Colonic mucosa (tissue), 4 donors: ENCODE data around the gene PKMYT1. TPM values are rescaled to one million over a fixed set of nuclear protein-coding genes. Genes with fewer than 3 reads are reported as not detected.

ENCODE experiments used
- DNase-seq: peaks from one replicate; pipeline ENCODE4 v3.0.0-alpha.2; 2020
- H3K27ac ChIP-seq: fragments of 200-600 bp; one replicate; pipeline ENCODE4 v1.8.0; 2021
- H3K27me3 ChIP-seq: fragments of 200-600 bp; one replicate; pipeline ENCODE4 v1.8.0; 2021
- H3K36me3 ChIP-seq: fragments of 200-600 bp; one replicate; pipeline ENCODE4 v1.8.0; 2021
- H3K4me1 ChIP-seq: fragments of 200-600 bp; one replicate; pipeline ENCODE4 v1.8.0; 2021; ENCODE audit warnings: mild to moderate bottlenecking
- H3K4me3 ChIP-seq: fragments of 200-600 bp; one replicate; pipeline ENCODE4 v1.8.0; 2021
- H3K9ac ChIP-seq, 2 donors: one replicate each; pipeline ENCODE4 v1.7.0; 2013; ENCODE audit warnings: control low read depth in 2 of 2, low read depth in 2 of 2, low read length in 2 of 2
- H3K9me3 ChIP-seq: fragments of 200-600 bp; one replicate; pipeline ENCODE4 v1.8.0; 2021
- intact Hi-C: fragments of 100-400 bp; cut with DNase I; formaldehyde crosslinking; loops from one replicate; pipeline ENCODE4 v1.14.1; 2022
- total RNA-seq, 2 donors: library from RNA; stranded (reverse); fragmentation: NEBNext Ultra II Directional in 1 of 2; extraction: Animal tissue kit (Norgen Biotek cat#: 25700) in 1 of 2; gene quantifications; one replicate each; pipeline ENCODE4 v1.2.1, GENCODE V29; 2021
- TF ChIP-seq, protein P1 (sequence below): fragments of 200-600 bp; IDR thresholded peaks from one replicate; pipeline ENCODE4 v1.8.0; 2022; ENCODE audit warnings: antibody characterized with exemption, mild to moderate bottlenecking
- donor health status: healthy.
- donor health status: DM: no; HTN: no; CAD: no.
- donor health status: DM: no; HTN: no; CAD: no.

The PKMYT1 gene
- total RNA-seq, 2 donors from 2014 or later: 9.5 to 76.6 TPM

DNA sequence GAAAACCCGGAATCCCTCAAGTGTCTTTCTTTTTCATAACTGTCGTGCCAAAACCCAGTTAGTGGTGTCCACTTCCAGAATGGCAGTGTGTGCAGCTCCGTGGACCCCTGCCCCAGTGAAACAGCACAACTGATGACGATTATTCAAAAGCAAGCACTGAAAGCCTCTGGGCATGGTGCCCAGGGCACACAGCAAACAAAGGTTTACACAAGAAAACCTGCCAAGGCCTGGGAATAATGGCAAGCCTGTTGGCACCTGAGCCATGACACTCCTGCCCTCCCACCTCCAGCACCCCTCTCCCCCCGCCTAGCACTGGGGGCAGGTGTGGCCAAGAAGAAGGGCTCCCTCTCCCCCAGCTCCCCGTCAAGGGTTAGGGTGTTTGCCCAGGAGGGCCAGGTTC lies 2.8 kb downstream of the PKMYT1 start:
- H3K9ac ChIP-seq: no peak overlapping the region
- H3K4me3 ChIP-seq: no peak overlapping the region
- H3K9me3 ChIP-seq: no peaks in the 10 kb centered on the region
- intact Hi-C loops: no loop called here
- H3K36me3 ChIP-seq: no peaks in the 10 kb centered on the region
- no peaks in the 10 kb centered on the region for H3K27me3 ChIP-seq
- H3K27ac ChIP-seq: no peak overlapping the region
- DNase-seq: peak; percentile 71
- H3K4me1 ChIP-seq: peaks cover 4% of the 10 kb centered on the region
- TF ChIP-seq, protein P1, sequence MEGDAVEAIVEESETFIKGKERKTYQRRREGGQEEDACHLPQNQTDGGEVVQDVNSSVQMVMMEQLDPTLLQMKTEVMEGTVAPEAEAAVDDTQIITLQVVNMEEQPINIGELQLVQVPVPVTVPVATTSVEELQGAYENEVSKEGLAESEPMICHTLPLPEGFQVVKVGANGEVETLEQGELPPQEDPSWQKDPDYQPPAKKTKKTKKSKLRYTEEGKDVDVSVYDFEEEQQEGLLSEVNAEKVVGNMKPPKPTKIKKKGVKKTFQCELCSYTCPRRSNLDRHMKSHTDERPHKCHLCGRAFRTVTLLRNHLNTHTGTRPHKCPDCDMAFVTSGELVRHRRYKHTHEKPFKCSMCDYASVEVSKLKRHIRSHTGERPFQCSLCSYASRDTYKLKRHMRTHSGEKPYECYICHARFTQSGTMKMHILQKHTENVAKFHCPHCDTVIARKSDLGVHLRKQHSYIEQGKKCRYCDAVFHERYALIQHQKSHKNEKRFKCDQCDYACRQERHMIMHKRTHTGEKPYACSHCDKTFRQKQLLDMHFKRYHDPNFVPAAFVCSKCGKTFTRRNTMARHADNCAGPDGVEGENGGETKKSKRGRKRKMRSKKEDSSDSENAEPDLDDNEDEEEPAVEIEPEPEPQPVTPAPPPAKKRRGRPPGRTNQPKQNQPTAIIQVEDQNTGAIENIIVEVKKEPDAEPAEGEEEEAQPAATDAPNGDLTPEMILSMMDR: no peak

DNA sequence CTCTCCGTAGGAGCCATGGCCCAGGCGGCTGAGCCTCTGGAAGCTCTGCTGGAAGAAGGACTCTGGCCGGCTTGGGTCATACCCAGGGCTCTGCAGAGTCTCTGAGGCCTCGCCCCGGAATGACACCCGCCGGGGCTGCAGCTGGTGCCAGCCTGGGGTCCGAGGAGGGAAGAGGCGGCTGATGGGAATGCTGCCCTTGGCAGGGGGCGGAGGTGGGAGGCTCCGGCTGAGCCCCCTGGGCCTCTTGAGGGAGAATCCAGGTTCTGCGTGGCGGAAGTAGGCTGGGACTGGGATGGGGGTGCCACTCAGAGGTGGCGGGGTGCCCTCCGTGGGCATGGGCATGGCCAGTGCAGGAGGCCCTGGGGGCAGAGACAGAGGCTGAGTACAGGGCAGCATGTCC lies 3.6 kb downstream of the PKMYT1 start:
- Histone ChIP-seq H3K9ac (no peak overlapping the region), H3K9me3 (no peaks in the 10 kb centered on the region), H3K4me3 (no peak overlapping the region), H3K27me3 (no peaks in the 10 kb centered on the region), H3K4me1 (peaks cover 4% of the 10 kb centered on the region), H3K36me3 (no peaks in the 10 kb centered on the region), H3K27ac (no peak overlapping the region)
- TF ChIP-seq, protein P1: no peak
- intact Hi-C loops: no loop called here
- no peak for DNase-seq

DNA sequence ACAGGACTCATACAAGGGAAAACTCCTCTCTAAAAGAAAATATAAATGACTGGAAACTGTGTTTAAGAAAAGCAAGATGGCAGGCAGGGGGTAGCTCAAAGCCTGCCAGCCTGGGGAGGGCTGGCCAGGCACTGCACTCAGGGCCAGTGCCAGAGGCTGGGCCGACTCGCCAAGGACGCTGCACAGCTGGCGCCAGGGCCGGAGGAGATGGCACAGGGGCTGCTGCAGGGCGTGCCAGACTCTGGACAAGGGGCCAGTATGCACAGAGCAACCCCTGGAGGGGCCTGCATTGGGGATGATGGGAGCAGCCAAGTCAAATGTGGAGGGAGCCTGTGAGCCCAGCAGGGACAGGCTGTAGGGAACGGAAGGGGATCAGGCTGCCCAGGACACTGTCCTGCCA lies 4.0 kb downstream of the PKMYT1 start:
- Histone ChIP-seq H3K36me3 (no peaks in the 10 kb centered on the region), H3K9ac (no peak overlapping the region), H3K4me3 (no peak overlapping the region), H3K27me3 (no peaks in the 10 kb centered on the region), H3K4me1 (peaks cover 4% of the 10 kb centered on the region), H3K9me3 (no peaks in the 10 kb centered on the region), H3K27ac (no peak overlapping the region)
- TF ChIP-seq, protein P1: no peak
- DNase-seq: no peak
- intact Hi-C loops: no loop called here

DNA sequence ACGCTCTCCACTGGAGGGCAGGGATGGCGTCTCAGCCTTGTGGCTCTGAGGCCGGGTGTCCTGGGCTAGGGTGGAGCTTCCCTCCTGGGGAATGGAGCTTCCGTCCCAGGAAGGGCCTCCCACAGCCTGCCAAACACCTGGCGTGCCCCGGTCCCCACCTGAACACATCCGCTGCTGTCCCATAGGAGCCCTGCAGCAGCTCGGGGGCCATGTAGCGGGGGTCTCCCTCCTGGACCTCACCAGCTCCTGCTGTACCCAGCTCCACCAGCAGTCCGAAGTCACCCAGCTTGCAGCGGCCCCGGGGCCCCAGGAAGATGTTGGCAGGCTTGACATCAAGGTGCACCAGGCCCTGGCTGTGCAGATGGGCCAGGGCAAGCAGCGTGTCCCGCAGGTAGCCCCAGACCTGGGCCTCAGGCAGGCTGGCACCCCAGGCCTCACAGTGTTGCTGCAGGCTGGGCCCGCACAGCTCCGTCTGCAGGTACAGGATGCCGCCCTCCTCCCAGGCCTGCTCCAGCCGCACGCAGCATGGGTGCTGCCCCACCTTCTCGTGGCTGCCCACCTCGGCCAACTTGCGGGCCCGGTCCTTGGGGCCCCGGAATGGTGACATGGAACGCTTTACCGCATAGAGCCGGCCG lies 5.0 kb downstream of the PKMYT1 start:
- Histone ChIP-seq H3K4me1 (peaks cover 10% of the 10 kb centered on the region), H3K4me3 (no peak overlapping the region), H3K9ac (no peak overlapping the region), H3K27ac (no peak overlapping the region), H3K9me3 (no peaks in the 10 kb centered on the region), H3K36me3 (no peaks in the 10 kb centered on the region), H3K27me3 (no peaks in the 10 kb centered on the region)
- no peak for DNase-seq
- TF ChIP-seq, protein P1: no peak
- intact Hi-C loops: no loop called here

DNA sequence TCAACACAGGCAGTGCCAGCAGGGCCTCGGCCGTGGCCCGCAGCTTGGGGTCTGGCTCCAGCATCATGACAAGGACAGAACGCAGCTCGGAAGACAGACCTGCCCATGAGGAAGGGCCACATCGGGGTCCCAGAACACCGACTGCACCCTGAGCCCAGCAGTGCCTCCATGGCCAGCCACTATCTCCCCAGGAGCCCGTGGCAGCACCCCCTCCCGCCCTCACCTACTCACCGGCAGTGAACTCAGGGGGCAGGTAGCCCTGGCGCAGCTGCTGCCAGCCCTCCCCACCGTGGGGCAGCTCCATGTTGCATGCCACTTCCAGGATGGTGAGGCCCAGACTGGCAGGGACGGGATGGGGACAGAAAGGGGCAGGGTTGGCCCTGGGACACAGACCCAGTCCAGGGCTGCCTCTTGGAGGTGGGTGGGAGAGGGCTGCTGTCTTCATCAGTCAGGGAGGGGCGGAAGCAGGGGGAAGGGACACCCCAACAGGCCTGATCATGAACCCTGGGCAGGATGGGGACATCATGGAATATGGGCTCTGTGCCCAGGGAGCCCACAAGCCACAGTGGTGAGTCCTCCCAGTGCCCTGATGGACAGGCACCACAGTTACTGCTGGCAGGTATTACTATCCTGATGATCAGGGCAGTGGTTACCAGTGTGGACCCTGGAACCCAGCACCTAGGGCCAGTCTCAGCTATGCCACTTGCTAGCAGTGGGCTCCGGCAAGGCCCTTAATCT lies 5.8 kb downstream of the PKMYT1 start:
- H3K4me3 ChIP-seq: no peak overlapping the region
- H3K9me3 ChIP-seq: no peaks in the 10 kb centered on the region
- intact Hi-C loops: no loop called here
- TF ChIP-seq, protein P1: no peak
- H3K27ac ChIP-seq: no peak overlapping the region
- peaks cover 10% of the 10 kb centered on the region for H3K4me1 ChIP-seq
- no peaks in the 10 kb centered on the region for H3K27me3 ChIP-seq
- no peak for DNase-seq
- H3K9ac ChIP-seq: no peak overlapping the region
- H3K36me3 ChIP-seq: no peaks in the 10 kb centered on the region
